MM.1S (cell line): Measurements from ENCODE around the gene SP110.

Experiments
- DNase-seq: peaks from one replicate; pipeline ENCODE4 v3.0.0-alpha.2; 2015
- H2AFZ ChIP-seq: fragments of 300-600 bp; sonication (generic); 2 replicates; pipeline ENCODE4 v1.6.0; 2016; ENCODE audit warnings: antibody characterized with exemption, low read length
- H3F3A ChIP-seq: fragments of 300-600 bp; sonication (generic); 2 replicates; pipeline ENCODE4 v1.6.1; 2016; ENCODE audit warnings: mild to moderate bottlenecking, antibody characterized with exemption, low read length, moderate library complexity, mixed read lengths; ENCODE audit not compliant: insufficient read depth
- H3K27ac ChIP-seq: fragments of 300-600 bp; sonication (generic); 2 replicates; pipeline ENCODE4 v1.5.1; 2016; ENCODE audit warnings: mild to moderate bottlenecking, low read length
- H3K27me3 ChIP-seq: fragments of 300-600 bp; sonication (generic); replicated peaks from 2 replicates; pipeline ENCODE4 v1.6.0; 2016; ENCODE audit warnings: low read length; ENCODE audit not compliant: insufficient read depth
- H3K36me3 ChIP-seq: fragments of 300-600 bp; sonication (generic); replicated peaks from 2 replicates; pipeline ENCODE4 v1.6.1; 2016; ENCODE audit warnings: mild to moderate bottlenecking, low read length, mixed read lengths; ENCODE audit not compliant: insufficient read depth
- H3K4me1 ChIP-seq: fragments of 300-600 bp; sonication (generic); 2 replicates; pipeline ENCODE4 v1.6.1; 2016; ENCODE audit warnings: low read length, mixed read lengths
- H3K4me2 ChIP-seq: fragments of 300-600 bp; sonication (generic); 2 replicates; pipeline ENCODE4 v1.6.0; 2016; ENCODE audit warnings: low read depth, low read length
- H3K4me3 ChIP-seq: fragments of 300-600 bp; sonication (generic); 2 replicates; pipeline ENCODE4 v1.5.1; 2016; ENCODE audit warnings: low read length, mixed read lengths
- H3K79me2 ChIP-seq: fragments of 300-600 bp; sonication (generic); 2 replicates; pipeline ENCODE4 v1.6.1; 2016; ENCODE audit warnings: mixed run types, low read length, mixed read lengths
- H3K9ac ChIP-seq: fragments of 300-600 bp; sonication (generic); 2 replicates; pipeline ENCODE4 v1.6.1; 2016; ENCODE audit warnings: low read length, mixed read lengths
- H3K9me2 ChIP-seq: fragments of 300-600 bp; sonication (generic); replicated peaks from 2 replicates; pipeline ENCODE4 v1.6.1; 2016; ENCODE audit warnings: mild to moderate bottlenecking, low read length, mixed read lengths; ENCODE audit not compliant: insufficient read depth
- H3K9me3 ChIP-seq: fragments of 300-600 bp; sonication (generic); replicated peaks from 2 replicates; pipeline ENCODE4 v1.6.1; 2016; ENCODE audit warnings: mild to moderate bottlenecking, low read length, mixed read lengths; ENCODE audit not compliant: insufficient read depth
- H4K20me1 ChIP-seq: fragments of 300-600 bp; sonication (generic); 2 replicates; pipeline ENCODE4 v1.6.1; 2016; ENCODE audit warnings: mild to moderate bottlenecking, low read length, moderate library complexity, mixed read lengths; ENCODE audit not compliant: insufficient read depth
- CTCF ChIP-seq: fragments of 300-600 bp; sonication (generic); IDR thresholded peaks from 2 replicates; pipeline ENCODE4 v1.5.1; 2016; ENCODE audit warnings: antibody characterized with exemption, low read length, mixed read lengths
- EZH2 ChIP-seq: fragments of 300-600 bp; sonication (generic); optimal IDR thresholded peaks from 2 replicates; pipeline ENCODE3; 2017; ENCODE audit warnings: low read depth, mild to moderate bottlenecking, antibody characterized with exemption, low read length, mixed read lengths
- EZH2phosphoT487 ChIP-seq: fragments of 300-600 bp; sonication (generic); IDR thresholded peaks from 2 replicates; pipeline ENCODE4 v1.6.1; 2018; ENCODE audit warnings: antibody characterized with exemption, low read length

Gene SP110

GRCh38 chr2:230140667-230141066 lies 79.1 kb downstream of the SP110 start:
- no peaks in the 10 kb centered on the region for H3K36me3 ChIP-seq
- peaks cover 24% of the 10 kb centered on the region for H3K4me1 ChIP-seq
- peaks cover 8% of the 10 kb centered on the region for H3F3A ChIP-seq
- no peak overlapping the region for H3K4me3 ChIP-seq
- no peaks in the 10 kb centered on the region; the same call in 1 of the 2 replicates for H3K9me3 ChIP-seq
- DNase-seq: no peak
- no peaks in the 10 kb centered on the region for H3K9me2 ChIP-seq
- no peak overlapping the region for H3K9ac ChIP-seq
- no peak overlapping the region for H3K27ac ChIP-seq
- no peaks in the 10 kb centered on the region for H4K20me1 ChIP-seq
- H3K4me2 ChIP-seq: no peak overlapping the region
- no peak overlapping the region for H2AFZ ChIP-seq
- no peaks in the 10 kb centered on the region for H3K79me2 ChIP-seq
- TF ChIP-seq EZH2 (no peak), EZH2phosphoT487 (no peak), CTCF (no peak)
- H3K27me3 ChIP-seq: no peaks in the 10 kb centered on the region

GRCh38 chr2:230137902-230138539 lies 81.8 kb downstream of the SP110 start:
- Histone ChIP-seq H3K4me1 (peaks cover 44% of the 10 kb centered on the region), H3K9me3 (no peaks in the 10 kb centered on the region; the same call in 1 of the 2 replicates), H3K36me3 (no peaks in the 10 kb centered on the region), H3K79me2 (no peaks in the 10 kb centered on the region), H3F3A (peaks cover 30% of the 10 kb centered on the region), H2AFZ (no peak overlapping the region), H3K27me3 (no peaks in the 10 kb centered on the region), H3K4me3 (no peak overlapping the region), H4K20me1 (no peaks in the 10 kb centered on the region), H3K4me2 (no peak overlapping the region), H3K9ac (no peak overlapping the region), H3K27ac (no peak overlapping the region), H3K9me2 (no peaks in the 10 kb centered on the region)
- TF ChIP-seq EZH2phosphoT487: no peak
- TF ChIP-seq CTCF: no peak
- TF ChIP-seq EZH2: no peak
- no peak for DNase-seq

- H3K27ac ChIP-seq: peak overlapping the region; percentile 99
These were observed 84.7 kb downstream of the SP110 start for GRCh38 chr2:230135130-230135525.

More at GRCh38 chr2:230135130-230135525, 84.7 kb downstream of the SP110 start:
- Histone ChIP-seq H3K4me1 (peaks cover 44% of the 10 kb centered on the region), H3K9ac (peak overlapping the region; percentile 69), H3K4me2 (peak overlapping the region; percentile 80), H3K9me2 (no peaks in the 10 kb centered on the region), H3F3A (peaks cover 30% of the 10 kb centered on the region), H2AFZ (peak overlapping the region; percentile 75), H4K20me1 (no peaks in the 10 kb centered on the region), H3K4me3 (peak overlapping the region; percentile 47), H3K36me3 (no peaks in the 10 kb centered on the region), H3K79me2 (no peaks in the 10 kb centered on the region), H3K9me3 (no peaks in the 10 kb centered on the region), H3K27me3 (no peaks in the 10 kb centered on the region)
- TF ChIP-seq EZH2phosphoT487: no peak
- no peak for TF ChIP-seq CTCF
- no peak for TF ChIP-seq EZH2
- DNase-seq: peak; percentile 67
